Ramos (cell line): ENCODE measurements around the gene HMGB3.

Experiments used
- in situ Hi-C: fragments of 300-500 bp; cut with MboI; formaldehyde crosslinking; loops from one replicate; pipeline ENCODE4 v1.14.3; 2022; ENCODE audit warnings: low sequenced_read_pairs; ENCODE audit not compliant: unreplicated experiment

HMGB3 gene

DNA sequence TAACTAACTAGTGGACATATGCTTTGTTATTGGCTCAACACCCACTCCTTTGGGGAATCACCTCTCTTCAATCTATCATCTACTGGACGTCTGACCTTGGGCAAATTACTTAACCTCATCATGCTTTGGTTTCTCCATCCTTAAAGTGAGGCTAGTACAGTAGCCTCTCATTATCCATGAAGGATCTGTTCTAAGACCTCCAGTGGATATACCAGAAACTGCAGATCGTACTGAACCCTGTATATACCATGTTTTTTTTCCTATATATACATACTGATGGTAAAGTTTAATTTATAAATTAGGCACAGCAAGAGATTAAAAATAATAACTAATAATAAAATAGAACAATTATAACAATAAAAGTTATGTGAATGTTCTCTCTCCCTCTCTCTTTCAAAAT lies 56.2 kb downstream of the HMGB3 start:
- in situ Hi-C loops, result no loop called here
